Bronchial epithelial cell (primary cell): ENCODE measurements around the gene TCERG1L. TPM values are rescaled to one million over a fixed set of nuclear protein-coding genes. Genes with fewer than 3 reads are reported as not detected.

ENCODE experiments used
- DNase-seq: peaks from one replicate; pipeline ENCODE4 v3.0.0-alpha.2; 2010; ENCODE audit warnings: low read depth
- FAIRE-seq: peaks from 2 replicates; lab custom pipeline; 2011; peaks lifted over from hg19 to GRCh38; lab: Jason Lieb, UNC
- H3K27me3 ChIP-seq: 2 replicates; pipeline ENCODE4 v1.5.1; 2011; ENCODE audit warnings: low read length; ENCODE audit not compliant: control insufficient read depth, insufficient read depth
- H3K36me3 ChIP-seq: 2 replicates; pipeline ENCODE4 v1.5.1; 2011; ENCODE audit warnings: low read length; ENCODE audit not compliant: control insufficient read depth, insufficient read depth
- H3K4me3 ChIP-seq: 2 replicates; pipeline ENCODE4 v1.5.1; 2011; ENCODE audit warnings: mild to moderate bottlenecking, low read depth, low read length, control low read depth
- total RNA-seq: library from RNA; depleted of rRNA; stranded (reverse); fragments of >200 nt; gene quantifications from 2 replicates; pipeline ENCODE4 v1.2.1, GENCODE V29; 2014
- TF ChIP-seq, protein P1 (sequence below): IDR thresholded peaks from 2 replicates; pipeline ENCODE4 v1.5.1; 2011; ENCODE audit warnings: mild to moderate bottlenecking, moderate library complexity, low read length, control low read depth, inconsistent platforms; ENCODE audit not compliant: insufficient read depth, severe bottlenecking

Gene TCERG1L
- total RNA-seq, 1 donor from 2014 or later: not detected

DNA sequence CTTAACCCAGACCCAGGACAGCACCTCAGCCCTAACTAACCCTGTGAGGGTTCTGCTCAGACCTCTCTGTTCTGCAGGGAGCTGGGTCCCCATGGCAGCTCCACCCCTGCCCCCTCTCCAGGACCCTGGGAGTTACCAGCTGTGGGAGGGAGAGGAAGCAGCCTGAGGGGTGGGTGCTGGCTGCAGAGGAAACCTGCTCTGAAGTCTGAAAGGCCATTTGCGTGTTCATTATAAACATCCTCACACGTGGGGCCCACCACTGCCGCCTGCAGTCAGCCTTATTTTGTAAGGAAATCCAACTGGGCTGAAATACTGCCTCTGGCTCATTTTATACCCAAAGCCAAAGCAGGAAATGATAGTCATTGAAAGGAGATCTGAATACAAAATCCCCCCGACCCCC is 195.7 kb downstream of the TCERG1L start:
- Histone ChIP-seq H3K27me3 (no peaks in the 10 kb centered on the region), H3K36me3 (no peaks in the 10 kb centered on the region), H3K4me3 (no peak overlapping the region)
- FAIRE-seq (no peak), DNase-seq (no peak)
- TF ChIP-seq, protein P1, sequence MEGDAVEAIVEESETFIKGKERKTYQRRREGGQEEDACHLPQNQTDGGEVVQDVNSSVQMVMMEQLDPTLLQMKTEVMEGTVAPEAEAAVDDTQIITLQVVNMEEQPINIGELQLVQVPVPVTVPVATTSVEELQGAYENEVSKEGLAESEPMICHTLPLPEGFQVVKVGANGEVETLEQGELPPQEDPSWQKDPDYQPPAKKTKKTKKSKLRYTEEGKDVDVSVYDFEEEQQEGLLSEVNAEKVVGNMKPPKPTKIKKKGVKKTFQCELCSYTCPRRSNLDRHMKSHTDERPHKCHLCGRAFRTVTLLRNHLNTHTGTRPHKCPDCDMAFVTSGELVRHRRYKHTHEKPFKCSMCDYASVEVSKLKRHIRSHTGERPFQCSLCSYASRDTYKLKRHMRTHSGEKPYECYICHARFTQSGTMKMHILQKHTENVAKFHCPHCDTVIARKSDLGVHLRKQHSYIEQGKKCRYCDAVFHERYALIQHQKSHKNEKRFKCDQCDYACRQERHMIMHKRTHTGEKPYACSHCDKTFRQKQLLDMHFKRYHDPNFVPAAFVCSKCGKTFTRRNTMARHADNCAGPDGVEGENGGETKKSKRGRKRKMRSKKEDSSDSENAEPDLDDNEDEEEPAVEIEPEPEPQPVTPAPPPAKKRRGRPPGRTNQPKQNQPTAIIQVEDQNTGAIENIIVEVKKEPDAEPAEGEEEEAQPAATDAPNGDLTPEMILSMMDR: no peak

DNA sequence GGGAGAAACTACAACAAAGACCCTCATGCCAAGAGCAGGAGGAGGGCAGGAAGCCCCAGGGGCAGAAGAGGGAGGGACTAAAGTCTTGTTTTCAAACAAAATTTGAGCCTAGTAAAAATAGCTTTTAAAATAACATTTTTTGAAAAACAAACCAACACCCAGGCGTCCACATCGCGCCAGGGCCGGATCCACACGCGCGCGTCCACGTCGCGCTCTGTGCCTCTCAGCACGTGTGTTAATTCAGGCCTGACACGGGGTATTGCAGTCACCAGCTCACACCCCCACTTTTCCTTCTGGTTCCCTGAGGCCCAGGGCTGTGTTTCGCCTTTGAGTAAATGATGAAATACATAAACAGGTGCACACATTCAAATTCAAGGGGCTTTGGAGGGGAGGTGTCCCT is 196.2 kb downstream of the TCERG1L start:
- no peak for FAIRE-seq
- TF ChIP-seq, protein P1: no peak
- no peak overlapping the region for H3K4me3 ChIP-seq
- DNase-seq: no peak
- H3K36me3 ChIP-seq: no peaks in the 10 kb centered on the region
- H3K27me3 ChIP-seq: no peaks in the 10 kb centered on the region

GRCh38 chr10:131114846-131115245 is 196.7 kb downstream of the TCERG1L start:
- FAIRE-seq (no peak), DNase-seq (no peak)
- H3K36me3 ChIP-seq: no peaks in the 10 kb centered on the region
- no peaks in the 10 kb centered on the region for H3K27me3 ChIP-seq
- H3K4me3 ChIP-seq: no peak overlapping the region
- TF ChIP-seq, protein P1: no peak

GRCh38 chr10:131113709-131114291 is 197.7 kb downstream of the TCERG1L start:
- Histone ChIP-seq H3K4me3 (no peak overlapping the region), H3K27me3 (no peaks in the 10 kb centered on the region), H3K36me3 (no peaks in the 10 kb centered on the region)
- FAIRE-seq (no peak), DNase-seq (no peak)
- TF ChIP-seq, protein P1: no peak

- FAIRE-seq: no peak
- no peaks in the 10 kb centered on the region for H3K36me3 ChIP-seq
- no peak for DNase-seq
- no peak overlapping the region for H3K4me3 ChIP-seq
- TF ChIP-seq, protein P1: no peak
- no peaks in the 10 kb centered on the region for H3K27me3 ChIP-seq
Measured at GRCh38 chr10:131113165-131113564, 198.4 kb downstream of the TCERG1L start.

GRCh38 chr10:131112691-131113090 is 198.8 kb downstream of the TCERG1L start:
- FAIRE-seq: no peak
- TF ChIP-seq, protein P1: no peak
- no peaks in the 10 kb centered on the region for H3K36me3 ChIP-seq
- no peak overlapping the region for H3K4me3 ChIP-seq
- H3K27me3 ChIP-seq: no peaks in the 10 kb centered on the region
- DNase-seq: no peak
